Caco-2 (cell line): Measurements from ENCODE around the gene RTF2. TPM values are rescaled to one million over a fixed set of nuclear protein-coding genes. Genes with fewer than 3 reads are reported as not detected.

ENCODE experiments used
- BruUV-seq: library from RNA; stranded (reverse); fragments of 400-500 nt; replicated peaks from 2 replicates; lab custom pipeline; 2021; lab: Mats Ljungman, UMichigan
- CTCF ChIA-PET: fragments of 300-600 bp; sonication (Branson Sonifier 250); formaldehyde crosslinking; loops from one replicate; lab custom pipeline; 2022; ENCODE audit warnings: antibody characterized with exemption; lab: Charles Lee
- POLR2A ChIA-PET: fragments of 300-600 bp; sonication (Branson Sonifier 250); formaldehyde crosslinking; loops from one replicate; lab custom pipeline; 2022; ENCODE audit warnings: antibody characterized with exemption; lab: Charles Lee
- DNase-seq, 2 experiments: peaks; one replicate each; pipeline versions ENCODE4 v3.0.0 to v3.0.0-alpha.2; 2020 to 2022
- H3K27me3 ChIP-seq: replicated peaks from 2 replicates; pipeline ENCODE4 v1.6.0; 2011; ENCODE audit warnings: low read length; ENCODE audit not compliant: control insufficient read depth, insufficient read depth
- H3K36me3 ChIP-seq: 2 replicates; pipeline ENCODE4 v1.5.1; 2011; ENCODE audit warnings: low read length; ENCODE audit not compliant: control insufficient read depth, insufficient read depth
- H3K4me1 ChIP-seq: fragments of 250-450 bp; sonication (Bioruptor Pico); 2 replicates; pipeline ENCODE4 v1.5.1; 2020; ENCODE audit warnings: mild to moderate bottlenecking
- H3K4me3 ChIP-seq: 2 replicates; pipeline ENCODE4 v1.5.1; 2011; ENCODE audit warnings: low read depth, mild to moderate bottlenecking, control low read depth, low read length
- H3K9me3 ChIP-seq: fragments of 250-450 bp; sonication (Bioruptor Pico); 2 replicates; pipeline ENCODE4 v1.5.1; 2020; ENCODE audit warnings: mild to moderate bottlenecking, moderate library complexity
- H3K27ac Mint-ChIP-seq: one replicate; pipeline ENCODE4 v1.8.0; 2022; ENCODE audit warnings: mixed read lengths; ENCODE audit not compliant: unreplicated experiment
- H3K27me3 Mint-ChIP-seq: one replicate; pipeline ENCODE4 v1.8.0; 2022; ENCODE audit warnings: mixed read lengths; ENCODE audit not compliant: insufficient read depth, unreplicated experiment
- H3K36me3 Mint-ChIP-seq: one replicate; pipeline ENCODE4 v1.8.0; 2022; ENCODE audit warnings: mild to moderate bottlenecking, mixed read lengths; ENCODE audit not compliant: insufficient read depth, unreplicated experiment
- H3K4me1 Mint-ChIP-seq: one replicate; pipeline ENCODE4 v1.8.0; 2022; ENCODE audit warnings: low read depth, mixed read lengths; ENCODE audit not compliant: unreplicated experiment
- H3K4me3 Mint-ChIP-seq: one replicate; pipeline ENCODE4 v1.8.0; 2022; ENCODE audit warnings: mild to moderate bottlenecking, moderate library complexity, mixed read lengths; ENCODE audit not compliant: unreplicated experiment
- H3K9me3 Mint-ChIP-seq: one replicate; pipeline ENCODE4 v1.8.0; 2022; ENCODE audit warnings: mixed read lengths; ENCODE audit not compliant: unreplicated experiment
- CTCF ChIP-seq, 2 experiments: fragments of 200-600 bp in 1 of 2; IDR thresholded peaks; 1 replicate in 1 of 2; 2 replicates in 1 of 2; pipeline versions ENCODE4 v1.5.1 to v1.8.0; 2011 to 2022; ENCODE audit warnings: antibody characterized with exemption in 1 of 2, control low read depth in 1 of 2, inconsistent platforms in 1 of 2, low read depth in 1 of 2, low read length in 1 of 2, mild to moderate bottlenecking in 1 of 2, moderate library complexity in 1 of 2; ENCODE audit not compliant: insufficient read depth in 1 of 2, severe bottlenecking in 1 of 2, unreplicated experiment in 1 of 2
- intact Hi-C: fragments of 100-400 bp; cut with micrococcal nuclease; formaldehyde crosslinking; loops from one replicate; pipeline ENCODE4 v1.10.0; 2022; ENCODE audit not compliant: unreplicated experiment
- total RNA-seq: library from RNA; stranded (reverse); gene quantifications from 2 replicates; pipeline ENCODE4 v1.2.3, GENCODE V29; 2022

Gene RTF2
- total RNA-seq, 1 experiment from 2014 or later: 157 TPM

GRCh38 chr20:56428410-56428809 is 40.0 kb upstream of the RTF2 start:
- H3K4me3 ChIP-seq: no peak overlapping the region
- POLR2A ChIA-PET: no interaction called here
- CTCF ChIA-PET: interaction anchor here (1.3 kb wide), 1 partner anchor 37 kb away, joined by 3 read pairs; the partner anchor contains the start of gene AURKA
- H3K4me1 ChIP-seq: peaks cover 11% of the 10 kb centered on the region
- Mint-ChIP-seq H3K36me3 (no peaks in the 10 kb centered on the region), H3K27me3 (no peaks in the 10 kb centered on the region), H3K4me1 (peaks cover 25% of the 10 kb centered on the region), H3K27ac (no peak overlapping the region), H3K4me3 (no peak overlapping the region), H3K9me3 (no peaks in the 10 kb centered on the region)
- DNase-seq: no peak
- no peaks in the 10 kb centered on the region for H3K27me3 ChIP-seq
- BruUV-seq: no TSS peak
- H3K9me3 ChIP-seq: no peaks in the 10 kb centered on the region; the same call in 1 of the 2 replicates
- TF ChIP-seq CTCF (IDR thresholded peaks at IDR 0.05; ENCODE audit: insufficient read depth in 1 of 2, low read depth in 1 of 2, low read length in 1 of 2, severe bottlenecking in 1 of 2, unreplicated experiment in 1 of 2): no peak
- intact Hi-C loops: no loop called here
- no peaks in the 10 kb centered on the region for H3K36me3 ChIP-seq

- Mint-ChIP-seq H3K27me3 (no peaks in the 10 kb centered on the region), H3K27ac (no peak overlapping the region), H3K4me1 (peaks cover 25% of the 10 kb centered on the region), H3K4me3 (no peak overlapping the region), H3K36me3 (no peaks in the 10 kb centered on the region), H3K9me3 (no peaks in the 10 kb centered on the region)
- ChIA-PET POLR2A (no interaction called here), CTCF (interaction anchor here (1.3 kb wide), 1 partner anchor 37 kb away, joined by 3 read pairs; the partner anchor contains the start of gene AURKA)
- no TSS peak for BruUV-seq
- Histone ChIP-seq H3K4me3 (no peak overlapping the region), H3K9me3 (no peaks in the 10 kb centered on the region; the same call in 1 of the 2 replicates), H3K4me1 (peaks cover 11% of the 10 kb centered on the region), H3K27me3 (no peaks in the 10 kb centered on the region), H3K36me3 (no peaks in the 10 kb centered on the region)
- intact Hi-C loops: no loop called here
- no peak for DNase-seq
- TF ChIP-seq CTCF (IDR thresholded peaks at IDR 0.05; ENCODE audit: insufficient read depth in 1 of 2, low read depth in 1 of 2, low read length in 1 of 2, severe bottlenecking in 1 of 2, unreplicated experiment in 1 of 2): no peak
Observed at GRCh38 chr20:56428881-56429280, 39.5 kb upstream of the RTF2 start.

DNA sequence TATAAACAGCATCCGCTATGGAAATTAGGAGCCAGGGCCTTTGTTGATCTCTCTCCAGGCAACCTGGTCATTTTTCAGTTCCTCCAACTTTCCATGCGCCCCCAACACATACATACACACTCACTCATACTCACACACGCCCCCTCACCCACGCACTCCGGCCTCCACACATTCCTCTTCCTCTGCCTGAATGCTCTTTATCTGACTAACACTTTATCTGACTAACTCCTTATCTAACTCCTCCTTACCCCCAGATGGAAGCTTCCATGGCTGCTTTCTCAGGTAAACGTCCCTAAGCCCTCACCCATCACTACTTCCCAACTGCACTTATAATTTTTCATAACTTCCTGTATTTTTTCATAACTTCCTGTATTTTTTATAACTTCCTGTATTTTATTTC is 38.9 kb upstream of the RTF2 start:
- no peak overlapping the region for H3K4me3 ChIP-seq
- no peaks in the 10 kb centered on the region for H3K27me3 ChIP-seq
- Mint-ChIP-seq H3K4me1 (peaks cover 23% of the 10 kb centered on the region), H3K36me3 (no peaks in the 10 kb centered on the region), H3K27me3 (no peaks in the 10 kb centered on the region), H3K9me3 (no peaks in the 10 kb centered on the region), H3K27ac (no peak overlapping the region), H3K4me3 (no peak overlapping the region)
- no peak for TF ChIP-seq CTCF (IDR thresholded peaks at IDR 0.05; ENCODE audit: insufficient read depth in 1 of 2, low read depth in 1 of 2, low read length in 1 of 2, severe bottlenecking in 1 of 2, unreplicated experiment in 1 of 2)
- peaks cover 11% of the 10 kb centered on the region for H3K4me1 ChIP-seq
- ChIA-PET POLR2A (no interaction called here), CTCF (no interaction called here)
- no peaks in the 10 kb centered on the region for H3K36me3 ChIP-seq
- intact Hi-C loops: no loop called here
- H3K9me3 ChIP-seq: no peaks in the 10 kb centered on the region; the same call in 1 of the 2 replicates
- no peak for DNase-seq
- BruUV-seq: no TSS peak
